H9 (cell line): Measurements from ENCODE around the gene DUSP10. TPM values are rescaled to one million over a fixed set of nuclear protein-coding genes. Genes with fewer than 3 reads are reported as not detected.

Experiments
- DNase-seq: peaks from one replicate; pipeline ENCODE4 v3.0.0-alpha.2; 2017
- H2AFZ ChIP-seq: one replicate; pipeline ENCODE4 v1.6.1; 2013; ENCODE audit warnings: mild to moderate bottlenecking, low read length, control low read depth, moderate library complexity
- H2AK5ac ChIP-seq: 2 replicates; pipeline ENCODE4 v1.6.1; 2013; ENCODE audit warnings: low read length, control low read depth, mixed read lengths; ENCODE audit not compliant: insufficient read length
- H2BK120ac ChIP-seq: one replicate; pipeline ENCODE4 v1.6.1; 2013; ENCODE audit warnings: low read depth, mild to moderate bottlenecking, low read length, control low read depth, inconsistent platforms; ENCODE audit not compliant: poor library complexity, severe bottlenecking
- H2BK12ac ChIP-seq: 2 replicates; pipeline ENCODE4 v1.6.1; 2013; ENCODE audit warnings: low read length, control low read depth, mixed read lengths, low read depth; ENCODE audit not compliant: insufficient read length
- H2BK15ac ChIP-seq: 2 replicates; pipeline ENCODE4 v1.6.1; 2013; ENCODE audit warnings: low read depth, low read length, control low read depth
- H2BK20ac ChIP-seq: one replicate; pipeline ENCODE4 v1.6.1; 2013; ENCODE audit warnings: low read depth, mild to moderate bottlenecking, low read length, control low read depth, inconsistent platforms; ENCODE audit not compliant: poor library complexity, severe bottlenecking
- H2BK5ac ChIP-seq: 2 replicates; pipeline ENCODE4 v1.6.1; 2013; ENCODE audit warnings: low read length, control low read depth, mixed read lengths; ENCODE audit not compliant: insufficient read length
- H3K14ac ChIP-seq: 2 replicates; pipeline ENCODE4 v1.6.1; 2013; ENCODE audit warnings: low read length, control low read depth; ENCODE audit not compliant: insufficient read depth
- H3K18ac ChIP-seq: 2 replicates; pipeline ENCODE4 v1.6.1; 2013; ENCODE audit warnings: low read depth, mild to moderate bottlenecking, mixed read lengths, low read length, control low read depth; ENCODE audit not compliant: insufficient read length
- H3K23ac ChIP-seq: 2 replicates; pipeline ENCODE4 v1.6.1; 2013; ENCODE audit warnings: low read length, control low read depth, mixed read lengths, low read depth; ENCODE audit not compliant: insufficient read length
- H3K23me2 ChIP-seq: 2 replicates; pipeline ENCODE4 v1.6.1; 2013; ENCODE audit warnings: low read depth, mild to moderate bottlenecking, mixed read lengths, low read length, control low read depth; ENCODE audit not compliant: insufficient read length, poor library complexity, severe bottlenecking
- H3K27ac ChIP-seq: 2 replicates; pipeline ENCODE4 v1.5.1; 2013; ENCODE audit warnings: low read length, control low read depth, mixed read lengths, low read depth; ENCODE audit not compliant: insufficient read length
- H3K27me3 ChIP-seq: 2 replicates; pipeline ENCODE4 v1.6.1; 2013; ENCODE audit warnings: low read length, control low read depth, inconsistent platforms; ENCODE audit not compliant: insufficient read depth
- H3K4ac ChIP-seq: 2 replicates; pipeline ENCODE4 v1.6.1; 2013; ENCODE audit warnings: low read depth, mild to moderate bottlenecking, control low read depth, inconsistent platforms, low read length, moderate library complexity
- H3K4me1 ChIP-seq: 2 replicates; pipeline ENCODE4 v1.6.1; 2013; ENCODE audit warnings: low read length, control low read depth, inconsistent platforms; ENCODE audit not compliant: insufficient read depth
- H3K4me2 ChIP-seq: 2 replicates; pipeline ENCODE4 v1.6.1; 2013; ENCODE audit warnings: low read length, control low read depth, mixed read lengths; ENCODE audit not compliant: insufficient read length, insufficient read depth
- H3K56ac ChIP-seq: 2 replicates; pipeline ENCODE4 v1.6.1; 2013; ENCODE audit warnings: low read depth, mild to moderate bottlenecking, mixed read lengths, low read length, control low read depth; ENCODE audit not compliant: insufficient read length
- H3K79me1 ChIP-seq: 2 replicates; pipeline ENCODE4 v1.6.1; 2013; ENCODE audit warnings: low read depth, mild to moderate bottlenecking, moderate library complexity, low read length, control low read depth, inconsistent platforms; ENCODE audit not compliant: insufficient read depth, poor library complexity, severe bottlenecking
- H3K79me2 ChIP-seq: 2 replicates; pipeline ENCODE4 v1.6.1; 2013; ENCODE audit warnings: low read length, control low read depth, inconsistent platforms; ENCODE audit not compliant: insufficient read depth
- H3K9ac ChIP-seq: 2 replicates; pipeline ENCODE4 v1.6.1; 2013; ENCODE audit warnings: low read length, control low read depth, mixed read lengths; ENCODE audit not compliant: insufficient read length; ENCODE audit errors: extremely low read depth
- H3K9me3 ChIP-seq: one replicate; pipeline ENCODE4 v1.6.1; 2013; ENCODE audit warnings: low read depth, low read length, inconsistent platforms; ENCODE audit not compliant: control insufficient read depth
- H3T11ph ChIP-seq: one replicate; pipeline ENCODE4 v1.6.1; 2013; ENCODE audit warnings: mild to moderate bottlenecking, low read length, control low read depth, inconsistent platforms
- H4K20me1 ChIP-seq: one replicate; pipeline ENCODE4 v1.6.1; 2013; ENCODE audit not compliant: control insufficient read depth, insufficient read length, insufficient read depth
- H4K5ac ChIP-seq: 2 replicates; pipeline ENCODE4 v1.6.1; 2013; ENCODE audit warnings: low read depth, mild to moderate bottlenecking, mixed read lengths, low read length, control low read depth; ENCODE audit not compliant: insufficient read length
- H4K8ac ChIP-seq: replicated peaks from 2 replicates; pipeline ENCODE4 v1.6.1; 2013; ENCODE audit warnings: low read length, control low read depth, mixed read lengths, low read depth; ENCODE audit not compliant: insufficient read length
- H4K91ac ChIP-seq: 2 replicates; pipeline ENCODE4 v1.6.1; 2013; ENCODE audit warnings: low read depth, mild to moderate bottlenecking, moderate library complexity, mixed read lengths, low read length, control low read depth; ENCODE audit not compliant: insufficient read length
- H3K27ac Mint-ChIP-seq, 3 experiments: 2 replicates in 2 of 3; 3 replicates in 1 of 3; pipeline ENCODE4 v1.8.0; 2020 to 2021; ENCODE audit warnings: mixed read lengths in 3 of 3, mild to moderate bottlenecking in 1 of 3, moderate library complexity in 1 of 3
- H3K27me3 Mint-ChIP-seq: 2 replicates; pipeline ENCODE4 v1.8.0; 2021; ENCODE audit warnings: low read depth, mild to moderate bottlenecking, moderate library complexity, mixed read lengths
- H3K36me3 Mint-ChIP-seq, 3 experiments: 2 replicates in 2 of 3; 3 replicates in 1 of 3; pipeline ENCODE4 v1.8.0; 2020 to 2021; ENCODE audit warnings: low read depth in 3 of 3, mixed read lengths in 3 of 3; ENCODE audit not compliant: insufficient read depth in 1 of 3
- H3K4me1 Mint-ChIP-seq, 2 experiments: 2 replicates each; pipeline ENCODE4 v1.8.0; 2020; ENCODE audit warnings: mixed read lengths in 2 of 2
- H3K4me3 Mint-ChIP-seq, 2 experiments: 2 replicates in 1 of 2; 3 replicates in 1 of 2; pipeline ENCODE4 v1.8.0; 2020 to 2021; ENCODE audit warnings: mild to moderate bottlenecking in 2 of 2, mixed read lengths in 2 of 2, moderate library complexity in 1 of 2
- H3K9me3 Mint-ChIP-seq, 2 experiments: 2 replicates in 1 of 2; 3 replicates in 1 of 2; pipeline ENCODE4 v1.8.0; 2020; ENCODE audit warnings: mild to moderate bottlenecking in 2 of 2, mixed read lengths in 2 of 2, moderate library complexity in 1 of 2
- WGBS: extraction: QIAGEN DNeasy Blood & Tissue Kit; methylation state at CpG from one replicate; pipeline ENCODE4 v1.1.7; 2013; ENCODE audit warnings: missing lambda C conversion rate, low lambda C conversion rate, mixed read lengths; ENCODE audit not compliant: insufficient read length; ENCODE audit errors: extremely low coverage; 5-methylcytosine and 5-hydroxymethylcytosine counted together
- total RNA-seq: library from RNA; stranded (reverse); gene quantifications from 2 replicates; pipeline ENCODE4 v1.2.1, GENCODE V29; 2021
- TF ChIP-seq, protein P1 (sequence below): fragments of 200-600 bp; sonication (generic); conservative IDR thresholded peaks from 3 replicates; pipeline ENCODE4 v1.8.0; 2021; ENCODE audit warnings: antibody characterized with exemption, mild to moderate bottlenecking

The DUSP10 gene
- total RNA-seq, 1 experiment from 2014 or later = 2.0 TPM

DNA sequence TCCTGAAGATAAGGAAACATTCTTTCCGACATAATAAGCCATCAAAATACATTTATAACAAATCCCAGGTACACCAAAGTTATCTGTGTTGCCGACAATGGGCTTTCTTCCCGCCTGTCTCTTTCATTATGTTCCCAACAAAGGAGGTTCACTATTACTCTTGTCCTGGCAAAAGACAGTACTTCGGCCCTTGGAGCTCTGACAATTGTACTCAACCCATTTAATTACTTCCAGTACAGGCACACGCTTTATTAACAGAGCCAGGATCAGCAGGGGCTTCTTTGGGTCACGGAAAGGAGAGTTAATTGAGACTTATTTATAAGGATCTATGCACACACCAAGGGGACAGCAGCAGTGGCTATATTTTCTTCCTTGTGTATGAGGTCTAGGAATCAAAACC is 46.6 kb upstream of the DUSP10 start:
- Histone ChIP-seq H3K9ac (no peak overlapping the region), H3K4ac (no peak overlapping the region), H2BK15ac (no peak overlapping the region), H3K27me3 (no peaks in the 10 kb centered on the region), H3K9me3 (no peaks in the 10 kb centered on the region), H4K5ac (no peak overlapping the region), H3K18ac (no peak overlapping the region), H3K79me1 (no peaks in the 10 kb centered on the region), H3K56ac (no peak overlapping the region), H2BK12ac (no peak overlapping the region), H3T11ph (no peak overlapping the region), H3K27ac (no peak overlapping the region), H4K8ac (no peak overlapping the region), H3K4me2 (no peak overlapping the region), H2BK20ac (no peak overlapping the region), H3K23me2 (no peaks in the 10 kb centered on the region), H2BK5ac (no peak overlapping the region), H2AFZ (no peak overlapping the region), H2BK120ac (no peak overlapping the region), H3K23ac (no peak overlapping the region), H3K14ac (no peak overlapping the region), H4K20me1 (no peaks in the 10 kb centered on the region), H4K91ac (no peak overlapping the region), H2AK5ac (no peak overlapping the region), H3K4me1 (no peaks in the 10 kb centered on the region), H3K79me2 (no peaks in the 10 kb centered on the region)
- Mint-ChIP-seq H3K27me3 (peaks cover 2% of the 10 kb centered on the region; the same call in 1 of the 2 replicates), H3K27ac (no peak overlapping the region; a peak in 1 of 7 replicates), H3K9me3 (no peaks in the 10 kb centered on the region), H3K4me3 (no peak overlapping the region), H3K4me1 (peaks cover 7% of the 10 kb centered on the region in 2 experiments), H3K36me3 (no peaks in the 10 kb centered on the region)
- no CpG with 5 or more reads among the region's 6 CpGs for WGBS
- TF ChIP-seq, protein P1, sequence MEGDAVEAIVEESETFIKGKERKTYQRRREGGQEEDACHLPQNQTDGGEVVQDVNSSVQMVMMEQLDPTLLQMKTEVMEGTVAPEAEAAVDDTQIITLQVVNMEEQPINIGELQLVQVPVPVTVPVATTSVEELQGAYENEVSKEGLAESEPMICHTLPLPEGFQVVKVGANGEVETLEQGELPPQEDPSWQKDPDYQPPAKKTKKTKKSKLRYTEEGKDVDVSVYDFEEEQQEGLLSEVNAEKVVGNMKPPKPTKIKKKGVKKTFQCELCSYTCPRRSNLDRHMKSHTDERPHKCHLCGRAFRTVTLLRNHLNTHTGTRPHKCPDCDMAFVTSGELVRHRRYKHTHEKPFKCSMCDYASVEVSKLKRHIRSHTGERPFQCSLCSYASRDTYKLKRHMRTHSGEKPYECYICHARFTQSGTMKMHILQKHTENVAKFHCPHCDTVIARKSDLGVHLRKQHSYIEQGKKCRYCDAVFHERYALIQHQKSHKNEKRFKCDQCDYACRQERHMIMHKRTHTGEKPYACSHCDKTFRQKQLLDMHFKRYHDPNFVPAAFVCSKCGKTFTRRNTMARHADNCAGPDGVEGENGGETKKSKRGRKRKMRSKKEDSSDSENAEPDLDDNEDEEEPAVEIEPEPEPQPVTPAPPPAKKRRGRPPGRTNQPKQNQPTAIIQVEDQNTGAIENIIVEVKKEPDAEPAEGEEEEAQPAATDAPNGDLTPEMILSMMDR = no peak
- DNase-seq = no peak
